Fibroblast of skin of right biceps (primary cell): ENCODE measurements around the gene PTCSC3.
"Not testable (repeated sequence)": the region's sequence is repeated elsewhere in the genome, so short reads cannot be mapped to it uniquely, and the experiment has no call there.

Source experiments
- DNase-seq: peaks from one replicate; pipeline ENCODE4 v3.0.0-alpha.2; 2013

Gene PTCSC3

DNA sequence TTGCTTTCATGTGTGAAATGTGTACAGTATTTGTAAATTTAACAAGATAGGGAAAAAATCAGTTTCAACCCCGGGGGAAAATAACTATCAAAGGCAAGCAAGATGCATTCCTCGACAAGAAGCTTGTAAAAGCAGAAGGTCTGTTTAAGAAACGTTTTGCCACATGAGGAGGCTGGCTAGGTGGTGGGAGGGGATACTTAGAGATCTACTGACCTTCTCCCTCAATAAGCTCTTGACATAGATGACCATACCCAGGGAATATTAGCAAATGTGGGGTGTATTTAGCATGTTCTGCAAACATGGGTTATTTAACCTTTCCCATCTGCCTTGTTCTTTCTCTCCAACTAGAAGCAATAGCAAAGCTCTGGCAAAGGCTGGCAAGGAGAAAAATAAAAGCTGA, 4.9 kb downstream of the PTCSC3 start:
- no peak for DNase-seq

GRCh38 chr14:36167431-36167830, 9.1 kb downstream of the PTCSC3 start:
- DNase-seq: no peak

GRCh38 chr14:36163451-36163850, 13.1 kb downstream of the PTCSC3 start:
- no peak for DNase-seq

- DNase-seq: no peak
Measured at GRCh38 chr14:36162267-36162666, 14.3 kb downstream of the PTCSC3 start.

DNA sequence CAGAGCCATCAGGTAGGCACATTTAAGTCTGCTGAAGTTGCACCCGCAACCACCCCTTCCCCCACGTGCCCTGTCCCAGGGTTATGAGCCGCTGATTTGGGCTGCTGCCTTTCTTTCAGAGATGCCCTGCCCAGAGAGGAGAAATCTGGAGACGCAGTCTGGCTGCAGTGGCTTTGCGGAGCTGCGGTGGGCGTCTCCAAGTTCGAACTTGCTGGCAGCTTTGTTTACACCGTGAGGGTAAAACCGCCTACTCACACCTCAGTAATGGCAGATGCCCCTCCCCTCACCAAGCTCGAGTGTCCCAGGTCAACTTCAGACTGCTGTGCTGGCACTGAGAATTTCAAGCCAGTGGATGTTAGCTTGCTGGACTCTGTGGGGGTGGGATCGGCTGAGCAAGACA, 14.7 kb downstream of the PTCSC3 start:
- no peak for DNase-seq

GRCh38 chr14:36151335-36151734, 25.2 kb downstream of the PTCSC3 start:
- DNase-seq: no peak

DNA sequence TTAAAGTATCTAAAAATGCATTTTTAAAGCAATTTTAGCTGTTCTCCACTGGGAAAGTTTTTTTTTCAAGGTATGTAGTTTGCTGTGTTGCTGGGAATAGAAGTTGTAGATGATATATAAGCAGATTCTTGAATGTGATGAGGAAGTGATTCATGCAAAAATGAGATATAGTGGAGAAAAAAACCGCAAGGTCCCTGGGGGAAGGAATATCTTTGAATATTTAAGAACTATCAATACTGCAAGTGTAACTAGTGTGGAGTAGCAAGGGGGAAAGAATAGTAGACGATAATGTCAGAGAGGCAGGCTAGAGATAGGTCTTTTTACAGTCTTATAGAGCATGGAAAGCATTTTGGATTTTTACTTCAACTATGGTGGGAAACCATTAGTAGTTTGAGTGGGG, 42.5 kb downstream of the PTCSC3 start:
- DNase-seq: no peak

DNA sequence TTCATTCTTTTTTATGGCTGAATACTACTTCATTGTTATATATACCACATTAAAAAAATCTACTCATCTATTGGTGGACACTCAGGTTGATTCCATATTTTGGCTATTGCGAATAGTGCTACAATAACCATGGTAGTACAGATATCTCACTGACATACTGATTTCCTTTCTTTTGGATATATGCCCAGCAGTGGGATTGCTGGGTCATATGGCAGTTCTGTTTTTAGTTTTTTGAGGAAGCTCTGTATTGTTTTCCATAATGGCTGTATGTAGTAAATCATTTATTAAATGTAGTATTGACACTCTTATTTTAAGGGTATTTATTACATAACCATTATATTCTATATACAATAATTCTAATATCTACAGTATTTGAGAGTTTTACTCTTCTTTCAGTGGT, 43.7 kb downstream of the PTCSC3 start:
- no peak for DNase-seq

DNA sequence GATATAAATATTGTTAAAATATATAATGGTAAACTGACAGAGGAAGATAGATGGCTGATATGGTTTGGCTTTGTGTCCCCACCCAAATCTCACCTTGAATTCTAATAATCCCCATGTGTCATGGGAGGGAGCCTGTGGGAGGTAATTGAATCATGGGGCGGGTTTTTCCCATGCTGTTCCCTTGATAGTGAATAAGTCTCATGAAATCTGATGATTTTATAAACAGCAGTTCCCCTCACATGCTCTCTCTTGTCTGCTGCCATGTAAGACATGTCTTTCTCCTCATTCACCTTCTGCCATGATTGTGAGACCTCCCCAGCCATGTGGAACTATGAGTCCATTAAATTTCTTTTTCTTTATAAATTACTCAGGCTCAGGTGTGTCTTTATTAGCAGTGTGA, 46.3 kb downstream of the PTCSC3 start:
- no peak for DNase-seq

- peak; percentile 1 for DNase-seq
Measured at GRCh38 chr14:36129181-36129580, 47.3 kb downstream of the PTCSC3 start.

- no peak for DNase-seq
Measured at GRCh38 chr14:36113341-36113740, 63.2 kb downstream of the PTCSC3 start.

DNA sequence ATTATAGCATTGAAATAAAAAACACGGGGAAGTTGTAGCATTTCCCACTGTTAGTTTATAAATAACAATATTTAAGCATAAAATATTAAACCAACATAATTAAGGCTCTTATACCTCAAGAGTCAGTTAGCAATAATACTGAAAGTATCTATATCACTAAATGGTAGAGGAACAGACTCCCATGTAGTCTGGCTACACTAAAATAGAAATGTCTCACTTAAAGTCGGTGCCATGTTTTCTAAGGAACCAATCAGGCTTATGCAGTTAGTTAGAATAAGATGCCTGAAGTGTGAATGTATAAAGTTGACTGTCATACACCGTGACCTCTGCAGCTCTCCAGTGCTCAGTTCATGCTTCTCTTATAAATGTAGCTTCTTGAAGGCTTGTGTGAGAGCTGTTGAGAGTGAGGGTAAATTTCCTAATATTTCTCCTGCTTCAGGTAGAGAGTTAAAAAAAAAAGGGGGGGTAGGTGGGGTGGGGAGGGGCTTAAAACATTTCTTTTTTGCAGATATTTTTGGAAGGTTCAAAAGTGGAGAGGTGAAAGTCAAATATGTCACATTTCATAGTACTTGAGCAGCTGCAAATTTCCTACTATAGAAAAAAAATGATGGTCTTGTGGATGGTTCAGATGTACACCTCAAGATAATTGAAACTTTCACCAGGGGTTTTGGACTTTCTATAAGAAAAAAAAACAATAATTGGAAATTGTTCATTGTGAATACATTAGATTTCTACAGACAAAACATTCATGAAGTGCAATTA, 64.5 kb downstream of the PTCSC3 start:
- no peak for DNase-seq

- no peak for DNase-seq
Measured at GRCh38 chr14:36105401-36105800, 71.1 kb downstream of the PTCSC3 start.

DNA sequence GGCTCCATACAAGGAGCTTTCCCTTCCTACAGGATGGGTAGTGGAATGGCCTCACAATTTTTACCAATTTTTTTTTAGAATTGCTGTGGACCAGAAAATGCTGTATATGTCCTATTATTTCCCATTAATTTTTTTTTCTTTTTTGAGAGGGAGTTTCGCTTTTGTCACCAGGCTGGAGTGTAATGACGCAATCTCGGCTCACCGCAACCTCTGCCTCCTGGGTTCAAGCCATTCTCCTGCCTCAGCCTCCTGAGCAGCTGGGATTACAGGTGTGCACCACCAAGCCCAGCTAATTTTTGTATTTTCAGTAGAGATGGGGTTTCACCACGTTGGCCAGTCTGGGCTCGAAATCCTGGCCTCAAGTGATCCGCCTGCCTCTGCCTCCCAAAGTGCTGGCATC, 72.3 kb downstream of the PTCSC3 start:
- not testable (repeated sequence) for DNase-seq

DNA sequence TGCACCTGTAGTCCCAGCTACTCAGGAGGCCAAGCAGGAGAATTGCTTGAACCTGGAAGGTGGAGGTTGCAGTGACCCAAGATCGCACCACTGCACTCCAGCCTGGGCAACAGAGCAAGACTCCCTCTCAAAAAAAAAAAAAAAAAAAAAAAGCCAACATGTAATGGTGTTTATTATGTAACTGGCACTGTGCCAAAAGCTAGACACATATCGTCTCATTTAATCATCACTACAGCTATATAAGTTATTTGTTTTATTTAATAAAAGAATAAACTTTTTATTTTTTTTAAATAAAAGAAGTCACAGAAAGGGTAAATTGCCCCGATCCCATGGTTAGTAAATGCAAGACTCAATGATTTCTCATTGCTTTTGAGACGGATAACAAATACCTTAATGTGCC, 76.9 kb downstream of the PTCSC3 start:
- DNase-seq: no peak

DNA sequence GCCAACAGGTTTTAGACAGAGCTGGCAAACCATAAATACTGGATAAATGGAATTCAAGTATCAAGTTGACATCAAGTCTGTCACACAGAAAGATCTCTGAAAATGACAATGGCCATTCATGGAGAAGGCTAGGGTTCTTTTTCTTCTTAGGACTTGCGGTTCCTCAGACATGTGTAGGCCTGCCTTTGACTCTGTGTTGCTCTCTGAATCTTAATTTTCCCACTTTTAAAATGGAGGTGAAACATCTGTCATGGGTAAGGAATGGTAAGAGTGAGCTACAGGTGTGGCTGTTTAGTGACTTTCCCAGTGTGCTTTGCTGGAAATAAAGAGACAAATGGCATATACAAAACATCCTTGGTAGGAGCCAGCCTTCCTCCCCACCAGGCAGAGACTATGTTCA, 79.2 kb downstream of the PTCSC3 start:
- no peak for DNase-seq

DNA sequence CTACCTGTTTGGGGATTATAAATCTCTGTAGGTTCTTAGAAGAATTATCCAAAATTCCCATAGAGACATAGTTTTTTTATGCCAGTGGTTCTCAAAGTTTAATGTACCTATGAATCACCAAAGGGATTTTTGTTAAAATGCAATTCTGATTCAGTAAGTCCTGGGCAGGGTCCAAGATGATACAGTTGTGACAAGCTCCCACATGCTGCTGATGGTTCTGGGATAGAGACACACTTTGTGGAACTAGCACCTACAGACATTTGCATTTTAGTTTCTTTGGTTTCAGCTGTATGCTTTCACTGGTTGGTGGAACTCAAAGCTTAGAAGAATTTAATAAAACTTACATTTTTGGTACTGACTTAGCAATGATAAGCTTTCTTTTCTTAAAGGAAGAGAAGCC, 80.4 kb downstream of the PTCSC3 start:
- DNase-seq: peak; percentile 68

DNA sequence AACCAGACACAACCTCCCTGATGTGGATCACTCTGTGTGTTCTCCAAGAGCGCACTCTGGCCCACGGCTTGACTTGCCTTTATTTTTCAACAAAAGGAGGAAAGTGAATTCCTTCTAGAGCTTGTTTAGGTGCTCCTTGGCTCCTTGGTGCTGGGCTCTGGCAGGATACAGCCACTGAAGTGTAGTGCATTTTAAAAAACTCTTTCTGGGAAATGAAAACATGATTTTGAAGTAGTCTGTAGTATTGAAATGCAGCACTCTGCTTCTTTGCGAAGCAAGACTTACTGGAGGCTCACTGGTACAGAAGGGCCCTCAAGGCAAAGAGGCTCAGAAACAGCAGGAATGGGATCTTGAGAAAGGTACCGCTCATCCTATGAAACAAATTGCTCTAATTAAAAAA, 81.6 kb downstream of the PTCSC3 start:
- no peak for DNase-seq

GRCh38 chr14:36091096-36091495, 85.4 kb downstream of the PTCSC3 start:
- peak; percentile 95 for DNase-seq

DNA sequence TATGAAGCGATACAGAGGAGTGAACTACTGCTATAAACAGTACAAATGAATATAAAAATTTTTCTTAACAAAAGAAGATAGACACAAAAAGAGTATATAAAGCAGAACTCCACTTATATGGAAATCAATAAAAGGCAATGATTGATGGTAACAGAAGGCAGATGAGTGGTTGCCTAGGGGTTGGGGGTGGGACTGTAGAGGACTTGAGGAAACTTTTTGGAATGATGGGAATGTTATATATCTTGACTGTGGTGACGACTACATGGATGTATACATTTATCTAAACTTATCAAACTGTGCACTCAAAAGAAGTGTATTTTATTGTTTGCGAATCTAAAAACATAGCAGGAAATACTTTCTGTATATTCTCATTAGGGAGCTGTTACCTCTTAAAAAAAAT, 89.1 kb downstream of the PTCSC3 start:
- peak; percentile 58 for DNase-seq

- DNase-seq: peak; percentile 42
Measured at GRCh38 chr14:36086629-36087395, 89.7 kb downstream of the PTCSC3 start.

- DNase-seq: peak; percentile 19
Measured at GRCh38 chr14:36085861-36086260, 90.7 kb downstream of the PTCSC3 start.
